Neural cell (in vitro differentiated cells): ENCODE results near the gene PRRT4. TPM values are rescaled to one million over a fixed set of nuclear protein-coding genes. Genes with fewer than 3 reads are reported as not detected.

Source experiments
- H2AFZ ChIP-seq: fragments of 200-600, 300-800 bp; sonication (generic), shearing (Covaris generic); 2 replicates; pipeline ENCODE4 v1.6.0; 2014; ENCODE audit warnings: low read depth, mild to moderate bottlenecking, antibody characterized with exemption, low read length, moderate library complexity
- H3F3A ChIP-seq: fragments of 200-600 bp; shearing (Covaris generic); 2 replicates; pipeline ENCODE4 v1.6.1; 2016; ENCODE audit warnings: mild to moderate bottlenecking, moderate library complexity, mixed read lengths, antibody characterized with exemption, low read length; ENCODE audit not compliant: insufficient read depth, poor library complexity, severe bottlenecking
- H3K27ac ChIP-seq: fragments of 200-600, 300-800 bp; sonication (generic), shearing (Covaris generic); 2 replicates; pipeline ENCODE4 v1.5.1; 2014; ENCODE audit warnings: mild to moderate bottlenecking, low read length, moderate library complexity
- H3K27me3 ChIP-seq: fragments of 300-800, 200-600 bp; sonication (generic), shearing (Covaris generic); 2 replicates; pipeline ENCODE4 v1.6.0; 2014; ENCODE audit warnings: mild to moderate bottlenecking, low read depth, low read length, moderate library complexity; ENCODE audit not compliant: insufficient read depth
- H3K36me3 ChIP-seq: fragments of 300-800, 200-600 bp; sonication (generic), shearing (Covaris generic); 2 replicates; pipeline ENCODE4 v1.5.1; 2014; ENCODE audit warnings: mild to moderate bottlenecking, antibody characterized with exemption, low read length, moderate library complexity; ENCODE audit not compliant: insufficient read depth
- H3K4me2 ChIP-seq: fragments of 300-800, 200-600 bp; sonication (generic), shearing (Covaris generic); 2 replicates; pipeline ENCODE4 v1.6.0; 2014; ENCODE audit warnings: mild to moderate bottlenecking, low read length
- H3K4me3 ChIP-seq: fragments of 300-800, 200-600 bp; sonication (generic), shearing (Covaris generic); 2 replicates; pipeline ENCODE4 v1.5.1; 2014; ENCODE audit warnings: mild to moderate bottlenecking, low read length, moderate library complexity
- H3K79me2 ChIP-seq: fragments of 200-600 bp; shearing (Covaris generic); replicated peaks from 2 replicates; pipeline ENCODE4 v1.6.0; 2014; ENCODE audit warnings: mild to moderate bottlenecking, low read length, moderate library complexity; ENCODE audit not compliant: insufficient read depth
- H3K9ac ChIP-seq: fragments of 300-800, 200-600 bp; sonication (generic), shearing (Covaris generic); 2 replicates; pipeline ENCODE4 v1.6.1; 2016; ENCODE audit warnings: mild to moderate bottlenecking, low read length, mixed read lengths
- H3K9me2 ChIP-seq: fragments of 200-600 bp; shearing (Covaris generic); 2 replicates; pipeline ENCODE4 v1.6.1; 2016; ENCODE audit warnings: mild to moderate bottlenecking, low read length, mixed read lengths; ENCODE audit not compliant: insufficient read depth
- H3K9me3 ChIP-seq: fragments of 200-600, 300-800 bp; sonication (generic), shearing (Covaris generic); 2 replicates; pipeline ENCODE4 v1.6.1; 2016; ENCODE audit warnings: mild to moderate bottlenecking, mixed run types, low read length, moderate library complexity, mixed read lengths
- H4K20me1 ChIP-seq: fragments of 200-600 bp; shearing (Covaris generic); 2 replicates; pipeline ENCODE4 v1.6.1; 2016; ENCODE audit warnings: mild to moderate bottlenecking, mixed run types; ENCODE audit not compliant: insufficient read depth
- CTCF ChIP-seq: fragments of 450-650 bp; IDR thresholded peaks from 2 replicates; pipeline ENCODE4 v1.5.1; 2014; ENCODE audit warnings: antibody characterized with exemption, mild to moderate bottlenecking, moderate library complexity; ENCODE audit not compliant: poor library complexity, severe bottlenecking
- EP300 ChIP-seq: fragments of 450-650 bp; conservative IDR thresholded peaks from 2 replicates; pipeline ENCODE4 v1.6.1; 2014; ENCODE audit warnings: antibody characterized with exemption, mild to moderate bottlenecking, moderate library complexity; ENCODE audit not compliant: poor library complexity, severe bottlenecking
- EZH2 ChIP-seq: fragments of 200-600, 300-800 bp; shearing (Covaris generic), sonication (generic); IDR thresholded peaks from 2 replicates; pipeline ENCODE4 v1.6.1; 2014; ENCODE audit warnings: antibody characterized with exemption, low read length, borderline replicate concordance, mild to moderate bottlenecking; ENCODE audit not compliant: insufficient read depth, poor library complexity, severe bottlenecking
- MXI1 ChIP-seq: fragments of 450-650 bp; conservative IDR thresholded peaks from 2 replicates; pipeline ENCODE4 v1.6.1; 2014; ENCODE audit warnings: antibody characterized with exemption, mild to moderate bottlenecking; ENCODE audit not compliant: poor library complexity, severe bottlenecking
- POLR2AphosphoS5 ChIP-seq: IDR thresholded peaks from 2 replicates; pipeline ENCODE4 v1.6.1; 2012
- RAD21 ChIP-seq: fragments of 450-650 bp; conservative IDR thresholded peaks from 2 replicates; pipeline ENCODE4 v1.6.1; 2014; ENCODE audit warnings: antibody characterized with exemption, mild to moderate bottlenecking, moderate library complexity
- REST ChIP-seq: IDR thresholded peaks from 2 replicates; pipeline ENCODE4 v1.6.1; 2012; ENCODE audit warnings: borderline replicate concordance
- SMC3 ChIP-seq: fragments of 450-650 bp; conservative IDR thresholded peaks from 2 replicates; pipeline ENCODE4 v1.6.1; 2014; ENCODE audit warnings: antibody characterized with exemption, mild to moderate bottlenecking, moderate library complexity; ENCODE audit not compliant: poor library complexity
- TAF1 ChIP-seq: IDR thresholded peaks from 2 replicates; pipeline ENCODE4 v1.6.1; 2012; ENCODE audit warnings: low read depth
- polyA plus RNA-seq: library from polyadenylated mRNA; depleted of rRNA; stranded (reverse); fragments of >200 nt; gene quantifications from 2 replicates; pipeline ENCODE4 v1.2.3, GENCODE V29; 2014

Gene PRRT4
- polyA plus RNA-seq, 1 donor from 2014 or later = 32.5 TPM

- H3K4me3 ChIP-seq = no peak overlapping the region
- H3K27ac ChIP-seq = no peak overlapping the region
- no peak overlapping the region for H2AFZ ChIP-seq
- no peak for TF ChIP-seq CTCF
- TF ChIP-seq EZH2 = no peak
- TF ChIP-seq SMC3 = no peak
- no peak for TF ChIP-seq MXI1
- TF ChIP-seq RAD21 = no peak
- no peak for TF ChIP-seq TAF1
- TF ChIP-seq POLR2AphosphoS5 = no peak
- no peak for TF ChIP-seq EP300
- no peak for TF ChIP-seq REST
- no peaks in the 10 kb centered on the region for H3K9me2 ChIP-seq
- H3F3A ChIP-seq = no peaks in the 10 kb centered on the region
- no peaks in the 10 kb centered on the region for H4K20me1 ChIP-seq
- H3K27me3 ChIP-seq = no peaks in the 10 kb centered on the region
- peaks cover 8% of the 10 kb centered on the region for H3K36me3 ChIP-seq
- no peak overlapping the region for H3K9ac ChIP-seq
- no peaks in the 10 kb centered on the region for H3K9me3 ChIP-seq
- H3K79me2 ChIP-seq = no peaks in the 10 kb centered on the region
- no peak overlapping the region for H3K4me2 ChIP-seq
Observed at GRCh38 chr7:128335730-128336129, 25.8 kb downstream of the PRRT4 start.

GRCh38 chr7:128324368-128324680 is 37.2 kb downstream of the PRRT4 start:
- no peak overlapping the region for H3K9ac ChIP-seq
- H3K36me3 ChIP-seq = peaks cover 9% of the 10 kb centered on the region

More at GRCh38 chr7:128324368-128324680, 37.2 kb downstream of the PRRT4 start:
- no peaks in the 10 kb centered on the region for H3K9me3 ChIP-seq
- H2AFZ ChIP-seq = no peak overlapping the region
- no peaks in the 10 kb centered on the region for H3F3A ChIP-seq
- TF ChIP-seq POLR2AphosphoS5 (no peak), CTCF (no peak), RAD21 (no peak)
- H3K4me3 ChIP-seq = no peak overlapping the region
- no peak overlapping the region for H3K27ac ChIP-seq
- no peak overlapping the region for H3K4me2 ChIP-seq
- no peaks in the 10 kb centered on the region for H3K9me2 ChIP-seq
- no peaks in the 10 kb centered on the region for H3K27me3 ChIP-seq
- no peaks in the 10 kb centered on the region for H3K79me2 ChIP-seq
- H4K20me1 ChIP-seq = no peaks in the 10 kb centered on the region
